ENCODE results near the gene LYPD3. TPM values are rescaled to one million over a fixed set of nuclear protein-coding genes. Genes with fewer than 3 reads are reported as not detected.

The LYPD3 gene
- total RNA-seq, 2 donors from 2014 or later, result 9.8 to 27.6 TPM

- no peaks in the 10 kb centered on the region for H3K27me3 ChIP-seq (replicated peaks; ENCODE audit: insufficient read depth)
- DNase-seq (ENCODE audit: low spot score), result no peak
- WGBS, result 93% methylated on average over 21 of the region's 21 CpGs
- H3K4me3 ChIP-seq, result no peak within 1 kb of the TSS
- no peaks in the 10 kb centered on the region for H3K4me1 ChIP-seq (replicated peaks)
- no peaks in the 10 kb centered on the region for H3K36me3 ChIP-seq
- TF ChIP-seq POLR2A (IDR thresholded peaks at IDR 0.05) (no peak), POLR2AphosphoS5 (IDR thresholded peaks at IDR 0.05) (no peak)
- TF ChIP-seq, protein P1, sequence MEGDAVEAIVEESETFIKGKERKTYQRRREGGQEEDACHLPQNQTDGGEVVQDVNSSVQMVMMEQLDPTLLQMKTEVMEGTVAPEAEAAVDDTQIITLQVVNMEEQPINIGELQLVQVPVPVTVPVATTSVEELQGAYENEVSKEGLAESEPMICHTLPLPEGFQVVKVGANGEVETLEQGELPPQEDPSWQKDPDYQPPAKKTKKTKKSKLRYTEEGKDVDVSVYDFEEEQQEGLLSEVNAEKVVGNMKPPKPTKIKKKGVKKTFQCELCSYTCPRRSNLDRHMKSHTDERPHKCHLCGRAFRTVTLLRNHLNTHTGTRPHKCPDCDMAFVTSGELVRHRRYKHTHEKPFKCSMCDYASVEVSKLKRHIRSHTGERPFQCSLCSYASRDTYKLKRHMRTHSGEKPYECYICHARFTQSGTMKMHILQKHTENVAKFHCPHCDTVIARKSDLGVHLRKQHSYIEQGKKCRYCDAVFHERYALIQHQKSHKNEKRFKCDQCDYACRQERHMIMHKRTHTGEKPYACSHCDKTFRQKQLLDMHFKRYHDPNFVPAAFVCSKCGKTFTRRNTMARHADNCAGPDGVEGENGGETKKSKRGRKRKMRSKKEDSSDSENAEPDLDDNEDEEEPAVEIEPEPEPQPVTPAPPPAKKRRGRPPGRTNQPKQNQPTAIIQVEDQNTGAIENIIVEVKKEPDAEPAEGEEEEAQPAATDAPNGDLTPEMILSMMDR (IDR thresholded peaks at IDR 0.05), result no peak
- H3K9me3 ChIP-seq, result no peaks in the 10 kb centered on the region
- H3K27ac ChIP-seq, result no peak within 1 kb of the TSS
- intact Hi-C loops (cut with DNase I), result no loop called here
Measured at GRCh38 chr19:43414554-43414953, 50.9 kb downstream of the LYPD3 start, which contains the start of gene TEX101. Gene TEX101 (plus strand): TSS chr19:43414890. CDS start chr19:43415920, 1,030 bp downstream.

DNA sequence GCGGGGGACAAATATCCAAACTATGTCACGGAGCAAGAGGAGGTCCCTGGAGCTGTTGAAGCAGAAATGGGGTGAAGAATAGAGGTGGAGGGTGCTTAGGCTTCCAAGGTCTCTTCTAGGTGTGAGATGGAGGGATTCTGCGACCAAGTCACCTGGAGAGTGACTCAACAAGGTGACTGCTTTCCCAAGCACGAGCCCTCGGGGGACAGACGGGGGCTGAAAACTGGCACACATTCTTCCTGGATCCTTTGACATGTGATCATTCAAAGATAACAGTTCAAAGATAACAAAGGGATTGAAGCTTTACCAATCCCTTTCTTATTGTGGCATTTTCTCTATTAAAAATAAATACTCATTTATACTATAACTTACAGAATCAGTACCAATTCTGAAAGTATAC is 53.0 kb downstream of the LYPD3 start:
- intact Hi-C loops (cut with DNase I), result no loop called here
- TF ChIP-seq, protein P1 (IDR thresholded peaks at IDR 0.05), result no peak
- TF ChIP-seq POLR2A (IDR thresholded peaks at IDR 0.05) (no peak), POLR2AphosphoS5 (IDR thresholded peaks at IDR 0.05) (no peak)

More for the DNA sequence above, 53.0 kb downstream of the LYPD3 start:
- no peaks in the 10 kb centered on the region for H3K9me3 ChIP-seq
- no peaks in the 10 kb centered on the region for H3K36me3 ChIP-seq
- no peaks in the 10 kb centered on the region for H3K27me3 ChIP-seq (replicated peaks; ENCODE audit: insufficient read depth)
- no peak overlapping the region for H3K27ac ChIP-seq
- no peak for DNase-seq (ENCODE audit: low spot score)
- no peaks in the 10 kb centered on the region for H3K4me1 ChIP-seq (replicated peaks)
- H3K4me3 ChIP-seq, result no peak overlapping the region
- WGBS, result 71% methylated on average over 6 of the region's 6 CpGs

Other genes with a start within 250 kb of the LYPD3 start
- gene PSG9, start 196.1 kb downstream of the LYPD3 start, total RNA-seq, result not detected
- 100 to 1,000 TPM in 1 of 2 donors, 10 to 100 TPM in 1; 77.6 to 248 TPM for gene CD177, start 111.9 kb downstream of the LYPD3 start, total RNA-seq
- gene TEX101, start 50.7 kb downstream of the LYPD3 start, total RNA-seq, result 10 to 100 TPM in 1 of 2 donors, not detected in 1; 26.0 TPM
- gene PHLDB3, start 39.1 kb upstream of the LYPD3 start, total RNA-seq, result 10 to 100 TPM; 43.5 to 54.5 TPM
- 100 to 1,000 TPM in 1 of 2 donors, 10 to 100 TPM in 1; 32.8 to 122 TPM for gene ETHE1, start 61.6 kb upstream of the LYPD3 start, total RNA-seq
- 1 to 10 TPM in 1 of 2 donors, not detected in 1; 2.0 TPM for gene ZNF575, start 67.6 kb upstream of the LYPD3 start, total RNA-seq
- 10 to 100 TPM; 25.8 to 52.5 TPM for gene XRCC1, start 109.9 kb upstream of the LYPD3 start, total RNA-seq
- gene PINLYP, start 110.2 kb upstream of the LYPD3 start, total RNA-seq, result 1 to 10 TPM; 4.8 to 7.8 TPM
- 10 to 100 TPM; 28.3 to 30.4 TPM for gene IRGQ, start 130.5 kb upstream of the LYPD3 start, total RNA-seq
- 10 to 100 TPM; 25.1 to 30.6 TPM for gene ZNF576, start 131.0 kb upstream of the LYPD3 start, total RNA-seq
- gene SRRM5, start 146.5 kb upstream of the LYPD3 start, total RNA-seq, result under 1 TPM; 0.28 to 0.59 TPM
- 100 to 1,000 TPM in 1 of 2 donors, 10 to 100 TPM in 1; 51.7 to 108 TPM for gene ZNF428, start 154.0 kb upstream of the LYPD3 start, total RNA-seq
- gene CADM4, start 174.2 kb upstream of the LYPD3 start, total RNA-seq, result 10 to 100 TPM; 21.1 to 49.4 TPM
- 10 to 100 TPM in 1 of 2 donors, 1 to 10 TPM in 1; 6.9 to 40.9 TPM for gene PLAUR, start 204.6 kb upstream of the LYPD3 start, total RNA-seq

Data from prostate gland (tissue), 2 donors.